GM19468 (cell line): ENCODE measurements around the gene DPP10.
"Not testable (repeated sequence)": the region's sequence is repeated elsewhere in the genome, so short reads cannot be mapped to it uniquely, and the experiment has no call there.

ENCODE experiments used
- ATAC-seq: cut with Tn5 transposase; IDR thresholded peaks from one replicate; pipeline ENCODE4 v1.9.1; 2021; ENCODE audit warnings: mild to moderate bottlenecking, moderate library complexity, moderate number of reproducible peaks; ENCODE audit not compliant: unreplicated experiment; ENCODE audit errors: extremely low read depth

DPP10 gene

DNA sequence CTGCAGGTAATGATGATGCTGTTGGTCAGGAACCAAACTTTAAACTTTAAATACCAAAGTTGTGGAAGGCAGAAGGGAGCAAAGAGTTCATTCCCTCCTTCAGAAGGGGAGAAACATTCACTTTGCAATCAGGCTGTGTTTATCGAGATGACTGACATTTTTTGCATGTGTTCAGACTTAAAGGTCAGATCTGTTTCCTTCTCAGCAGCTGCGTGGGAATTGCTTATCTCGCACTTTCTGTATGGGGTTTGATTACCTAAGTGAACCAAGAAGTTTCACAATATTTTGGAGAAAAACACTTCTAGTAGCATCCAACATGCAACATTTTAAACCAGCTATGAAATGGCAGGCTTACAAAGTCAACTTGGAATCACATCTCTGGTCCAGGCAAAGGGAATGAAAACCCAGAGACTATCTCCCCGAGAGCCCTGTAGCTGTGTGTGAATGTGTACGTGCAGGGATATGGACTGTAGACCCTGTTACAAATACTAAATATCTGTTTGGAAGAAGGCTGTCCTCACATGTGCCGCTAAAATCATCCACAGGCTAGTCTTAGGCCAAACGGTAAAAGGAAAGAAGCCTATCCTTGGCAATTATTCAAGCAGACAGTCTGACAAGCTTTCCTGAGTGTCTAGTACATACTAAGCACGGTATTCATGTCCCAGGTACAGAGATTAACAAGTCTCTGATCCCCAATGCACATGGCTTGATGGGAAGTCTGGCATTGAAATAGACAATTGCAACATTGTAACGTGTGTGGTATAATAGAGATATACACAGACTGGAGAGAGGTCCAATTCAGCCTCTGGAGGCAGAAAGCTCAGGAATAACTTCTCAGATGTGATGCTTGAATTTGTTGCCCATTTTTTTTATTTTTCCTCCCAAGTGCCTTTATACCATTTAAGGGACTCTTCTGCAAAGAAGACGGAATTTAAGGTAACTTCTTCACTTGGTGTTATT lies 483.1 kb downstream of the DPP10 start:
- ATAC-seq, result no peak

DNA sequence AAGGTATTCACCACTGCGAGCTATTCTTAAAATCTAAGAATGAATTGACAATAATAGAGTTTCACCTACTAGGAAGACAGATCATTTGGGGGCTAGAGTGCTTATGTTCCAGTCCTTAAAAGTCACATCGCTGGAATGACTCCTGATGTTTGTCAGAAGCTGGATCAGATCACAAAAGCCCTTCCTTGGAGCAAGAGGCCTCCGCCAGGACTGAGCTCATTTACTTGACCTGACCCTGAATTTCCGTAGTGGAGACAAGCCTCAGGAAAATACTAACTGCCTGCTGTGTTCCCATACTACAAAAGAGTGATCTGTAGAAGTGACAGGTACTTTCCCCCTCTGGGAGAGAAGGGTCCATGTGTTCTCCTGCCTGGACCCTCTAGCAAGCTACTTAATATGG lies 483.9 kb downstream of the DPP10 start:
- no peak for ATAC-seq

DNA sequence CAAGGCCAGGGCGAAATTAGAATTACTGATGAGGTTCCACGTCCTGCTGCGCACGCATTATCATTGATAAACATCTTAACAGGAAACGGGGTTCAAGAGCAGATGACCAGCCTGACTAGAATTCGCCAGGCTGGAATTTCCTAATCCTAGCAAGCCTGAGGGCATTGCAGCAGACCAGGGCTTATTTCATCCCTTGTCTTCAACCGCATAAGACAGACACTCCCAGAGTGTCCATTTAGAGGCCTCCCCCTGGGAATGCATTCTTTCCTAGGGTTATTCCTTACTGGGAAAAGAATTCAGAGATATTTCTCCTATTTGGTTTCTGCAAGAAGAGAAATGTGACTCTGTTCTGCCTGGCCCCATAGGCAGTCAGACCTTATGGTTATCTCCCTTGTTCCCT lies 486.8 kb downstream of the DPP10 start:
- ATAC-seq, result no peak

DNA sequence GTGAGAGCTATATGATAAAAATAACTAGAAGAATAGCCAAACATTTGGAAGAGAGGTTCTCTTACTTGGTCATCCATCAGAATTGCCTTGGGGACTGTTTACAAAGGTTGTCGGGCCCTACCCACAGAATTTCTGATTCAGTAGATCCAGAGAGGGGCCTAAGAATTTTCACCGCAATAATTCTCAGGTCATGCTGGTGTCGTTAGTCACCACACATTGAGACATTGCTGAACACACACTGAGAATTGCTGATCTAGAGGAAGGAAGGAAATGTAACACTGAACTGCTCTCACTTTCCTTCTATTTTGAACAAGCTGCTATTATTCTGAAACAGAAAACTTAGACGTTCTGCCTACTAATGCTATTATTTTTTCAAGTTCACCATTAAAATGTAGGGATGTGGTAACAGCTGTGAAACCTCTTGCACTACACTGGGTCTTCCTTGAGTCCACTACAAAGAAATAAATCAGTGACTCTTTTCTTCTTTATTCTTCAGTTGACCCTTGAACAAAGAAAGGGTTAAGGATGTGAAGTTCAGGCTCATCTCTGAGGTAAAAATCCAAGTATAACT lies 491.3 kb downstream of the DPP10 start:
- ATAC-seq, result no peak

DNA sequence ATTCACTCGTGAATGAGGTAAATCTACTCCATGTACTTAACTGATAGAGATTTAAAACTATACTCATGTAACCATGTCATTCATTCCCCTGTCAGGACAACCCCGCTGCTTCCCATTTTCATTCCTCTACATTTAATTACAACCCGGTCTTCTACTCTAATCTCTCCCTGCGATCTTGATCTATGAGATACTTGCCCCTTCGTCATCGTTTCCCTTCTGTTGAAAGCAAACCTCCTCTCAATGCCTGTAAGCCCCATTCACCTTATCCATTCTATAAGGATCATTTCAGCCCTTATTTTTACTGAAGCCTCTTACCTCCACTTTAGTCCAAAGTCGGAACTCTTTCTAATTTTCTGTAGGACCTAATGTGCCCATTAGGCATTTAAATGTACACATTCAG lies 492.6 kb downstream of the DPP10 start:
- ATAC-seq, result no peak

DNA sequence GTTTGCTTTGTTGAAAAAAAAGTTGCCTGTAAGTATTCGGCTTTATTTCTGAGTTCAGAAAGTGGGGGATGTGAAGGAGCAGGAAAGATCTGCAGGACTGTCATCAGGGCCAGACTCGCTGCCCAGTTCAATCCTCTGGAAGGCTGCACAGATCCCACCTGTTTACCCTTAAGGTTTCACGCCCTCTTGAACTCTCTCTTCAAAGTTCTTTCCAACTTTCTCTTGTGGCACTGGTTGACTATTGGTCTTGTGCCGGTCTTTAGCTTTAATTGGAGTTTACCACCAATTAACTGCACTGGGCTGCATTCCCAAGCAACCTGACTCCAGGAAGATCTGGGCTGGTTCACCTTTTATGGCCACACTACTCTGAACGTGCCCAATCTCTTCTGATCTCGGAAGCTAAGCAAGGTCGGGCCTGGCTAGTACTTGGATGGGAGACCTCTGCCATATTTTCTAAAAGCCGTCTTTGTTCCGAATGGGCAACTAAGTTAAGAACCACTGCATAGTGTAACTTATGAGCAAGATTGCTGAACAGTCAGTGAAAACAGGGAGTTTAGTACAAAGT lies 495.0 kb downstream of the DPP10 start:
- no peak for ATAC-seq

DNA sequence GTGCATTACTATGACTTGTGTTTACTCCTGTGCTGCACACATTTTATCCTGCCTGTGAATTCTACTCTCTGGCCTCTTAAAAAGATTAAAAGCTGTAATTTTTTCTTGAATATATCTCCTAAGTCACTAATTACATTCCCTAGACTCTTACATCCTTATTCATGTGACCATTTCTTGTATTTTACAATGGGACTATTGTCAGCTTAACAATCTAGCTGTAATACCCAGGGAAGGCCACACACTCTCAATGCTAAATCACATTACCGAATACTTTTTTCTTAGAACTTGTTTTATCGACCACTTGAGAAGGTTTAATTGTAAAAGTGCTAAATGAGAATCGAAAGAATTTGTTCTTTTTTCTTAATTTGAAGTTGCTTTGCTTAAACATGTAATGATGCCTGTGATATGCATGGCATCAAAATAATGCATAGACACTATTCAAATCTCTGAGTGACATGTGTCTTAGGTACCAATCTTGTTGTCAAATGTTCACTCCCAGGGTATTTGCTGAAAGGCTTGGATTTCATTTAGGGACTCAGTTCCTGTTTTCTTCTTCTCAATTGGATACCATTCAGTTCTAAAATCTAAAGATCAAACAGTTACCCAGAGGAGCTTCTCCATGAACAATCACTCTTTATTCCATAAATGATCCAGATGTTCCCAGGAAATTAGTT lies 498.5 kb downstream of the DPP10 start:
- ATAC-seq, result no peak

DNA sequence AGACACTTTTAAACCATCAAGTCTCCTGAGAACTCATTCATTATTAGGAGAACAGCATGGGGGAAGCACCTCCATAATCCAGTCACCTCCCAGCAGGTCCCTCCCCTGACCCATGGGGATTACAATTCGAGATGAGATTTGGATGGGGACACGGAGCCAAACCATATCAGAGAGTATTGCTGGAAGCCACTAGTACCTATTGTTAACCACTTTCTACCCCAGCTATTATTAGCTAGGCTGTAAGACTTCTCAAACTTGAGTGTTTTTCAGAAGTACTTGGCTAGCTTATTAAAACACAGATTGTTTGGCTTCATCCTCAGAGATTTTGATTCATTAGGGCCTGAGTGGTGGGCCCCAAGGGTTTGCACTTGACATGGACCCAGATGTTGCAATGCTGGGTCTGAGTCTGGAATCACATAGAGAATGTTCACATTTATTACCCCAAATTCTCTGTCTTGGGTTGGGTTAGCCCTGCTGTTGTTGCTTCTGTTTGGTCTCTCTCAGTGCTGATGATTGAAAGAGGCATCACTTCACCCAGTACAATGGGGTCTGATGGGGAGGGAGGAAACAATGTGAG lies 506.9 kb downstream of the DPP10 start:
- ATAC-seq, result no peak

DNA sequence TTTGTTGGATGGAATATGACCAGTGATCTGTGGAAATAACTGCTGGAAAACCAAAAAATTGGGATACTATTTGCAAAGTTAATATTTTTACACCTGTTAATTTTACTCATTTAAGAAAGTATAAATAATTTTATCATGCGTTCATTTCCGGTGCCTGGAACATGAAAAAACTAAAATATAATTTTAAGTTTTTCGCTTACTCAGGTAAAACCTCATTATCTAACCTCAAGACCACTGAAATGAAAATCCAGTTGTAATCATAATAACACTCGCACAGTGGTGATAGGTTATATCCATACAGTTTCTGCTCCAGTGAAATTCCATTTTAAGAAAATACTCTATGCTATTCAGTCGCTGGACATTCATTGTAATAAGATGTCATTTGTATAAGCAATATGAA lies 517.9 kb downstream of the DPP10 start:
- ATAC-seq, result no peak

DNA sequence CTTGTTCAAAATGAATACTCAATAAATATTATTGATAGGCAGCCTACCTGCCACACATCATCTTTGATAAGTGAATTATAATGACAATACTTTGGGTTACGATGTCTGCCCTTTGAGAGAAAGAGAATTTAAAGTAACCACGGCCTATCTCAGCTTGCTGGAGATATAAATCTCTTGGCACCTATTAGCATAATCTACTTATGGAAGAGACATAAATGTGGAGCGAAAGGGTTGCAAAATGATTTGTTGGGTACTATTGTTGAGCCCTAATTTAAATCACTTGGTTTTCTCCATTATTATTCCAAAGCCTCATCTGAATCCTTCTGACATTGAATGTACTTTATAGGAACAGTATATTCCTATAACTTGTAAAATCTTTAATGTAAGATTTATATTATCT lies 520.1 kb downstream of the DPP10 start:
- ATAC-seq, result no peak

DNA sequence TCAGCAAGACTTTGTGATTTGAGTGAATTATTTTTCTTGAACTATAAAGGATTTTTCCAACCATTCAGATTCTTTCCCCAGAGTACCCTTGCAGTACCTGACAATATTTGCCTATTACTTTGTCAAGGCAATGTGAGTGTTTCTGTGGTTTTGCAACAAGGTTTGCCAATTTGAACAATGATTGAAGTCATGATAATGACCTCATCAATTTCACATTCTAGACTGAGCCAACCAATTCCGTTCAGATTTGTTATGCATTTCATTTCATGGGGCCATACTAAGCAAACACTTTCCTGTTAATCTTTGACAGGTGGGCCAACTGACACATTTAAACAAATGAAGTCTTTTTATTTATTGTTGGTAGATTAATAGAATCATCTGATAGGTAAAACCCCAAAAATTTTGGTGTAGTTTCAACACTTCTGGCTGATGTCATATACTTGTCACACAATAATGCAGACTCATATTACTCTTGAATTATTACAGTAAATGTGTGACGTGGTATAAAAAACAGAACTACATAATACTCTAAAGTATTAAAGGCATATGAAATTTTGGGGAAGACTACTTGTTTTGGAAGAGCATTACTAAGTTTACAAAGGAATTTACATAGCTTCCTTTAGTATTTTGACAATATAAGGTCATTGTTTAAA lies 526.4 kb downstream of the DPP10 start:
- no peak for ATAC-seq

DNA sequence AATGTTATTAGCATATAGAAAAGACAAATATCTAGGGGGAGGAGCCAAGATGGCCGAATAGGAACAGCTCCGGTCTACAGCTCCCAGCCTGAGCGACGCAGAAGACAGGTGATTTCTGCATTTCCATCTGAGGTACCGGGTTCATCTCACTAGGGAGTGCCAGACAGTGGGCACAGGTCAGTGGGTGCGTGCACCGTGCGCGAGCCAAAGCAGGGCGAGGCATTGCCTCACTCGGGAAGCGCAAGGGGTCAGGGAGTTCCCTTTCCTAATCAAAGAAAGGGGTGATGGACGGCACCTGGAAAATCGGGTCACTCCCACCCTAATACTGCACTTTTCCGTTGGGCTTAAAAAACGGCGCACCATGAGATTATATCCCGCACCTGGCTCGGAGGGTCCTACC lies 561.9 kb downstream of the DPP10 start:
- ATAC-seq, result not testable (repeated sequence)

DNA sequence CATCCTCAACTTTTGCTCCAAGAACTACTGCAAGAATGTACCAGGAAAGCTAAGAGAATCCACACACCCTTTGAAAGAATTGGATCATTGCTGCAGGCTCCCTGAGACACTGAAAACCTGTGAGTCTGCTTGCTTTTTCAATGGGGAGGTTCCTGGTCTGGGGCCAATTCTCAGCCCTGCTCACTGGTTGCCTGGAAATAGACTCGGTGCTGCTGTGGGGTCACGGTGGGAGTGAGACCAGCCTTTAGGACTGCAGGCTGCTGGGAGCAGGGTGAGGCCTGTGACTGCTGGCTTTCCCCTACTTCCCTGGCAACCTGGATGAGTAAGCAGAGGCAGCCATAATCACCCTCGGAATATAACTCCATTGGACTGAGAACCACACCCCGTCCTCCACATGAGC lies 569.3 kb downstream of the DPP10 start:
- ATAC-seq, result no peak

DNA sequence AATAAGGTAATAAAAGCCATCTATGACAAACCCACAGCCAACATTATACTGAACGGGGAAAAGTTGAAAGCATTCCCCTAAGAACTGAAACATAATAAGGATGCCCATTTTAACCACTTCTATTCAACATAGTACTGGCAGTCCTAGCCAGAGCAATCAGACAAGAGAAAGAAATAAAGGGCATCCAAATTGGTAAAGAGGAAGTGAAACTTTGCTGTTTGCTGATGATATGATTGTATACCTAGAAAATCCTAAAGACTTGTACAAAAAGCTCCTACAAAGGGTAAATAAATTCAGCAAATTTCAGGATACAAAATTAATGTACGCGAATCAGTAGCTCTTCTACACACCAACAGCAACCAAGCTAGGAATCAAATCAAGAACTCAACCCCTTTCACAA lies 579.6 kb downstream of the DPP10 start:
- not testable (repeated sequence) for ATAC-seq

DNA sequence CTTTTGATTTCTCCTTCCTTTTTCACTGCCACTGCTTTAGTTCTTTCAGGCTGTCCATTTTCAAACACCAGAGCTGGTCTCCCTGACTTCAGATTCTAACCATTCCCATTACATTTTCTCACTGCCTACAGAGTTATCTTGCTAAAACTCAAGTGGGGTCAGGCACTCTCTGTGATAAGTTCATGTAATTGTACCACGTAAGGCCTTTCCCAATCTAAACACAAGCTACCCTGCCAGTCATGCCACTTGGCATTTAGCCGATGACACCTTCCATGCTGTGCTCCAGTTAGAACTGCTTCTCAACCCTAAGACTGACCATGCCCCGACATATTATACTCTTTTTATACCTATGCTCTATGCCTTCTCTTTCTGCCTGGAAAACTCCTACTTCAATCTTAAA lies 592.4 kb downstream of the DPP10 start:
- ATAC-seq, result no peak

DNA sequence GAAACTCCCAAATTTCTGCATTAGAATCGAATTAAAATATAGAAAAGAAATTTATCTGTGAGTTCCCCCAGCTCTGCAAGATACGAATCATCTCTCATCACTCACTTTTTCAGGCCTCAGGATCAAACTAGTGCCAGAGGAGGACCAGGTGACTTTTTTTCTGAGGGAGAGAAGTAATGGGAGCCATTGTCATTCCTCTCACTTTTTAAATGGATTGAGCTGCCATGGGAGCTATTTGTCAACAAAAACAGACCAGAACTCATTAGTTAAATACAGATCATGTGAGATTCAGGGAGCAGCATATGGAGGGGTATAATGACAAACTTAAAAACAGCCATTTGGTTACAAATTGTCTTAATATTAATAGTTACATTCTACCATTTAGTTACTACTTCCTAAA lies 594.4 kb downstream of the DPP10 start:
- no peak for ATAC-seq

DNA sequence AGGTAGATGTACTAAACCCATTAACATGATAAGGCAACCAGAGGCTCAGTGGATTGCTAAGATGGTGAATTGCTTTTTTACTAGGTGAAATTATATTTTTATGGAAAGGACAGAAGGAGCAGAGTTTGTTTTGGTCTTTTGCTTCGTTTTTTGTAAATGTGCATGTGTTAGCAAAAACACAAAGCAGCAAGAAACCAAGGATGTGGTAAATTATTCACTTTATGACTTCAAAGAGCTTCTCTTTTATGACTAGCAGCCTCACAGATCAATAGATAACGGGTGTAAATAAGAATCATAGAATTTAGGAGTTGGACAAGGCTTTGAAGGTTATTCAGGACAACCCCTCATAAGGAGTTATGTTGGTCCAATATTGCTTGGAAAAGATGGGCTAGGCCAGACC lies 615.0 kb downstream of the DPP10 start:
- ATAC-seq, result no peak

DNA sequence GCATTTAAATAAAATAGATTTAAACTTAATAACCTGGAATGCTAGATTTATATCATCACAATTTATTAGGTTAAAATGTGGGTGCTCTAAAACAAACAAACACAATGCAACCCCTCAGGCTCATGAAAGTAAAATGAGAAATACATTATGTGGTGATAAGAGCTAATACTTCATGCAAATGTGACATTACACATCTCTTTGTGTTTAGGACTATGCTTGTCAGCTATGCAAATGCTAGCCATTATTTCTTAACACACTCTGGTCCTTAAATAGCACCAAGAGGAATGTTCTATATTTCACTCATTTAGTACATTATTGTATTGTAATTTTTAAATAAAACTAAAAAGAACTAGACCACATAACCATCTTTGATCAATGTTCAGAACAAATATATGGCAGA lies 627.6 kb downstream of the DPP10 start:
- no peak for ATAC-seq

DNA sequence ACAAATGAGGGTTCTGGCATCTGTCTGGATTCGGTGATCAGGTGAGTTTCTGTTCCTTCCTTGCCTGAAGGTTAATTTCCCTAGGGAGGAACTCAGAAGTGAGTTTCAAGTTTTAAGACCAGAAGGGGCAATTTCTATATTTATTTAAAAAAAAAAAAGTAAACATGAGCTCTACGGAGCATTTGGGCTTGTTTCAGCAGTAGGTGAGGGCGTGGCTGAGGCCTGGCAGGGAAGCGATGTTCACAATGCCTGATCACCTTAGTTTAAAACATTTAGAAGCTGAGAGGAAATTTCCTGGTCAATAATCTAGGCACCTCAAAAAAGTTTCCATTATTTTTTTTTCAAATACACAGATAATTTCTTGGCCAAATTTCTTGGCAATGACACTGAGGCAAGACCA lies 629.1 kb downstream of the DPP10 start:
- ATAC-seq, result no peak

DNA sequence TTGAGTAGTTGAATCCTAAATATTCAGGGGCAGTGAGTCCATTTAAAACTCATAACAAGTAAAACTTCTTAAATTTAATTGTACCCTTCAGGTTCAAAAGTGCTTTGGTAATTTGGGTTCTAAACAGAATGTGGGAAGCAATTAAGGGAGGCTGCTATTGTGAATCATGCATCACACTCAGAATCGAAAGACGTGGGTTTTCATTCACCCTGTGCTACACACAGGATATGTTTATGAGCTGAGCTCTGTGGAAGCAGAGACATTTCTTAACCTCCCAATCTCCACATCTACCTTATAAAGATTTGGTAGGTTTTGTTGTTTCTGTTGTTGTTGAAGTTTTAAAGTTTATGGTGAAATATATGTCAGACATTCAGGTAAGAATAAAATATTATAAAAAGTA lies 633.4 kb downstream of the DPP10 start:
- ATAC-seq, result no peak
